ENCODE results near the gene NCK1.

DNA sequence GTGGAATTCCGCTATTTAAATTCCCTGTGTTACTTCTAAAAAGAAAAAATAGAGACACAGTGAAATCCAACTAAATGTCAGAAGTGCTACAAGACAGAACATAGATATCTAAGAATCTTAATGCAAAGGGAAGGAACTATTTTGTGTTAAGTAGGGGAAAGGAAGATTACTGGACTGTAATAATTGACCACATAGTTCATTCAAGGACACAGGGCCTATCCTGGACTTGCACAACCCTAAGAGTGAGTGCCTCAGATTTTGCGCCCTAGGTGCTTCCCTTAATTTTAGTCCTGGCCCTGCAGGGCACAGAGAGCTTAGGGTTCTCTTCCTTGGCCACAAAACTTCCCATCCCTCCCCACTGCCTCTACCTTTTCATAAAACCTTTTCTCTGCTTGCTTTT lies 92.2 kb downstream of the NCK1 start:
- TF ChIP-seq NFXL1 (CRISPR knock-in tag; IDR thresholded peaks at IDR 0.05) (no peak), CTCF (IDR thresholded peaks at IDR 0.05 in 2 of 3, conservative IDR thresholded peaks at IDR 0.05 in 1 of 3; ENCODE audit: insufficient read depth in 2 of 3, low read depth in 1 of 3, low read length in 3 of 3) (no peak), ATF7 (IDR thresholded peaks at IDR 0.05) (no peak), XRCC5 (IDR thresholded peaks at IDR 0.05; ENCODE audit: low read depth, low read length) (no peak), POLR2A (conservative IDR thresholded peaks at IDR 0.05) (no peak), ZNF347 (CRISPR knock-in tag; IDR thresholded peaks at IDR 0.05; ENCODE audit: low read depth) (no peak), ZNF707 (CRISPR knock-in tag; conservative IDR thresholded peaks at IDR 0.05) (no peak)
- TF ChIP-seq, protein P1, sequence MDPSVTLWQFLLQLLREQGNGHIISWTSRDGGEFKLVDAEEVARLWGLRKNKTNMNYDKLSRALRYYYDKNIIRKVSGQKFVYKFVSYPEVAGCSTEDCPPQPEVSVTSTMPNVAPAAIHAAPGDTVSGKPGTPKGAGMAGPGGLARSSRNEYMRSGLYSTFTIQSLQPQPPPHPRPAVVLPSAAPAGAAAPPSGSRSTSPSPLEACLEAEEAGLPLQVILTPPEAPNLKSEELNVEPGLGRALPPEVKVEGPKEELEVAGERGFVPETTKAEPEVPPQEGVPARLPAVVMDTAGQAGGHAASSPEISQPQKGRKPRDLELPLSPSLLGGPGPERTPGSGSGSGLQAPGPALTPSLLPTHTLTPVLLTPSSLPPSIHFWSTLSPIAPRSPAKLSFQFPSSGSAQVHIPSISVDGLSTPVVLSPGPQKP (CRISPR knock-in tag; IDR thresholded peaks at IDR 0.05), result no peak
